T47D (cell line): ENCODE results near the gene BICDL1.
"Not testable (repeated sequence)": the region's sequence is repeated elsewhere in the genome, so short reads cannot be mapped to it uniquely, and the experiment has no call there.

ENCODE experiments used
- DNase-seq, 2 experiments: peaks; one replicate each; pipeline versions ENCODE4 v3.0.0 to v3.0.0-alpha.2; 2011 to 2012; ENCODE audit warnings: low read depth in 1 of 2, low spot score in 1 of 2
- JUND ChIP-seq: IDR thresholded peaks from 2 replicates; pipeline ENCODE4 v1.6.1; 2012; ENCODE audit warnings: low read depth
- in situ Hi-C: cut with HindIII; loops from 2 replicates; pipeline ENCODE4 v1.10.0; 2016; ENCODE audit warnings: low sequenced_read_pairs, low pct_unique_long_range_greater_than_20kb

The BICDL1 gene

GRCh38 chr12:120013659-120014380 lies 24.8 kb downstream of the BICDL1 start:
- in situ Hi-C loops = no loop called here
- DNase-seq = no peak

DNA sequence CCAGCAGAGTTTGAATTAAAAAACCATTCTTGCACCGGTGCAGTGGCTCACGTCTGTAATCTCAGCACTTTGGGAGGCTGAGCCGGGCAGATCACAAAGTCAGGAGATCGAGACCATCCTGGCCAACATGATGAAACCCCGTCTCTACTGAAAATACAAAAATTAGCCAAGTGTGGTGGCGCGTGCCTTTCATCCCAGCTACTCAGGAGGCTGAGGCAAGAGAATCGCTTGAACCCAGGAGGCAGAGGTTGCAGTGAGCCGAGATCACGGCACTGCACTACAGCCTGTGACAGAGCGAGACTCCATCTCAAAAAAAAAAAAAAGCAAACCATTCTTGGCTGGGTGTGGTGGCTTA lies 25.3 kb downstream of the BICDL1 start:
- DNase-seq, in situ Hi-C loops: not testable (repeated sequence)

More at GRCh38 chr12:120013659-120014380, 24.8 kb downstream of the BICDL1 start:
- no peak for TF ChIP-seq JUND

GRCh38 chr12:120015313-120015712 lies 26.3 kb downstream of the BICDL1 start:
- no peak for TF ChIP-seq JUND
- no peak for DNase-seq
- in situ Hi-C loops = no loop called here

- in situ Hi-C loops, DNase-seq: not testable (repeated sequence)
Observed at GRCh38 chr12:120016199-120016598, 27.2 kb downstream of the BICDL1 start.

DNA sequence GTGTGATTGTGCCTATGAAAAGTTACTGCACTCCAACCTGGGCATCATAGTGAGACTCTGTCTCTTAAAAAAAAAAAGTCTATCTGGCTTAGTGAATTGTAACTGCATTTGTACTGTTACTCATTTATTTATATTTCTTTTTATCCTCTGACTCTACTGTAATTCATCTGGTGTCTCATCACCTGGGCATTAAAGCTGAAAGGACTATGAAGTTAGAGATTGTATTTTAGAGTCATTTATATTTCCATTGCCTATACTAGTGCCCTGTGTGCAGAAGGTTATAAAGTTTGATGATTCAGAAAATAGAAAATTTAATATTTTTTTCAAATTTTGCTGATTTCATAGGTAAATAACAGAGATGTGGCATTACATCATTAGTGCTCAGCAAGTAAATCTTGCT lies 30.2 kb downstream of the BICDL1 start:
- in situ Hi-C loops = no loop called here

GRCh38 chr12:120019938-120020337 lies 30.9 kb downstream of the BICDL1 start:
- in situ Hi-C loops = no loop called here
- no peak for DNase-seq
- no peak for TF ChIP-seq JUND

More for the DNA sequence above, 30.2 kb downstream of the BICDL1 start:
- no peak for TF ChIP-seq JUND
- DNase-seq = no peak

DNA sequence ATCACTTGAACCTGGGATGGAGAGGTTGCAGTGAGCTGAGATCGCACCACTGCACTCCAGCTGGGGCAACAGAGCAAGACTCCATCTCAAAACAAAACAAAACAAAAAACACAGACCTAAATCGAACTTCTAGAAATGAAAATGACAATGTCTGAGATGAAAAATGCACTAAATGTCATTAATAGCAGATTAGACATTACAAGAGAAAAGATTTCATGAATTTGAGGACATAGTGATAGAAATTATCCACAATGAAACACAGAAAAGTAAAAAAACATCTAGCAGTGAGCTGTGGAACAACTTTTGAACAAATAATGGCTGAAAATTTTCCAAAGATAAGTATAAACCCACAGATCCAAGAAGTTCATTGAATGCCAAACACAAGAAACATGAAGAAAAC lies 35.2 kb downstream of the BICDL1 start:
- in situ Hi-C loops = no loop called here
- TF ChIP-seq JUND = no peak
- no peak for DNase-seq

DNA sequence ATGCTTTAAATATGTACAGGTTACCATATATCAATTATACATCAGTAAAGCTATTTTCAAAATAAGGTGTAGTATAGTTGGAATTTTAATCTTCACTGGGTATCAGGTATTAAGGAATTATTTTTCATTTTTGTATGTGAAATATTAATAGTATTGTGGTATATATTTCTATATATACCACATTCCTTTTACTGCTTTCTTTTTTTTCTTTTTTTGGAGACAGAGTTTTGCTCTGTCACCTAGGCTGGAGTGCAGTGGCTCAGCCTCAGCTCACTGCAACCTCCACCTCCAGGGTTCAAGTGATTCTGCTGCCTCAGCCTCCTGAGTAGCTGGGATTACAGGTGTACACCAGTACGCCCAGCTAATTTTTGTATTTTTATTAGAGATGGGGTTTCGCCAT lies 36.6 kb downstream of the BICDL1 start:
- no peak for DNase-seq
- in situ Hi-C loops = no loop called here
- TF ChIP-seq JUND = no peak

DNA sequence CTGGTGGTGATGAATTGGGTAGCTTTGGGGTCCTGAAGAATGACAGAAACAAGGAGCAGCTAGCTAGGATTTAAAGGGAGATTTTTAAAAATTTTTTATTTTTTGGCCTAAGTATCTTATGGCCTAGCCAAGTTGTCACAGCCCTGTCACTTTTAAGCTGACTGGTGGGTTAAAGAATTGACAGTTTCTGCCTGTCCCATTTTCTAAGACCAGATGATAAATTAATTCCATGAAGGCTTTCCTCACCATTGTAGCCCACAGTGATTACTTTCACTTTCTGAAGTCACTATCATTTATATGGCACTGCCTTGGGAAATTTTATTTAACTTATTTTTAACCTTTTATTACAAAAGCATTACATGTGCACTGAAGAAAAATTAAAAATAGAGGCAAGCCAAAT lies 43.2 kb downstream of the BICDL1 start:
- in situ Hi-C loops = no loop called here
- DNase-seq = no peak
- TF ChIP-seq JUND = no peak

DNA sequence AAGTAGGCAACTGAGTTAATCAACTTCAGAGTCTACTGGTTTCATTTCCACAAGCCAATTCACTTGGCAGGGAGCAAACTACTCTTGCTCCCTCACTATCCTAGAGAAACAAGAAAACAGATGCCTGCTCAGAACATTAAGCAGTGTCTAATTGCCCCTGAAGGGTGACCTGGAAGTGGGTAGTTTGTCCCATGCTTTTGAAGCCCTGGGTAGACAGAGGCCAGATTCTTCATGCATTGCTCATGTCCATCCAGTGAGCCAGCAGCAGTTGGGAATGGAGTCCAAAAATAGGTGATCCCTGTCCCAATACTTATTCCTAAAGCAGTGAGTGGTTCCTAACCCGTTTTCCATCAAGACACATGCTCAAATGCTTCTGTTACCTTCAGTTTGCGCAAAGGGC lies 48.8 kb downstream of the BICDL1 start:
- DNase-seq = no peak
- in situ Hi-C loops = no loop called here
- no peak for TF ChIP-seq JUND

GRCh38 chr12:120039711-120040110 lies 50.7 kb downstream of the BICDL1 start:
- TF ChIP-seq JUND = no peak
- in situ Hi-C loops = no loop called here

GRCh38 chr12:120041386-120042231 lies 52.6 kb downstream of the BICDL1 start:
- no peak for DNase-seq
- no peak for TF ChIP-seq JUND
- in situ Hi-C loops = no loop called here

More at GRCh38 chr12:120039711-120040110, 50.7 kb downstream of the BICDL1 start:
- DNase-seq = no peak

- DNase-seq, in situ Hi-C loops: not testable (repeated sequence)
Observed at GRCh38 chr12:120045367-120045766, 56.3 kb downstream of the BICDL1 start.
